Measurements from ENCODE around the gene ELOB.

Gene ELOB

GRCh38 chr16:2766430-2767139, 10.5 kb downstream of the ELOB start:
- DNase-seq: no peak

- no peak for DNase-seq
Measured at GRCh38 chr16:2765462-2766404, 11.3 kb downstream of the ELOB start.

DNA sequence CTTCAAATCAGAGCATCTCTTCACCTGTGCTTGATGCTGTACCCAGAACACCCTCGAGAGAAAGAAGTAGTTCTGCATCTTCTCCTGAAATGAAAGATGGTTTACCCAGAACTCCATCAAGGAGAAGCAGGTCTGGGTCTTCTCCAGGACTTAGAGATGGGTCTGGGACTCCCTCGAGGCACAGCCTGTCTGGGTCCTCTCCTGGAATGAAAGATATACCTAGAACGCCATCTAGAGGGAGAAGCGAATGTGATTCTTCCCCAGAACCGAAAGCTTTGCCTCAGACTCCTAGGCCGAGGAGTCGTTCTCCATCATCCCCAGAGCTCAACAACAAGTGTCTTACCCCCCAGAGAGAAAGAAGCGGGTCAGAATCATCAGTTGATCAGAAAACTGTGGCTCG, 12.4 kb downstream of the ELOB start:
- DNase-seq: no peak

DNA sequence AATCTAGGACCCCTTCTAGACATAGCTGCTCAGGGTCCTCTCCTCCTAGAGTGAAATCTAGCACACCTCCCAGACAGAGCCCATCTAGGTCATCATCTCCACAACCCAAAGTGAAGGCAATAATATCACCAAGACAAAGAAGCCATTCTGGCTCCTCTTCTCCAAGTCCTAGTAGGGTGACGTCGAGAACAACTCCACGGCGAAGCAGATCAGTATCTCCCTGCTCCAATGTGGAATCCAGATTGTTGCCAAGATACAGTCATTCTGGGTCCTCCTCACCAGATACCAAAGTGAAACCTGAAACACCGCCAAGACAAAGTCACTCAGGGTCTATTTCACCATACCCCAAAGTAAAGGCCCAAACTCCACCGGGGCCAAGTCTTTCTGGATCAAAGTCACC, 13.9 kb downstream of the ELOB start:
- DNase-seq: no peak

GRCh38 chr16:2762711-2763110, 14.4 kb downstream of the ELOB start:
- no peak for DNase-seq

DNA sequence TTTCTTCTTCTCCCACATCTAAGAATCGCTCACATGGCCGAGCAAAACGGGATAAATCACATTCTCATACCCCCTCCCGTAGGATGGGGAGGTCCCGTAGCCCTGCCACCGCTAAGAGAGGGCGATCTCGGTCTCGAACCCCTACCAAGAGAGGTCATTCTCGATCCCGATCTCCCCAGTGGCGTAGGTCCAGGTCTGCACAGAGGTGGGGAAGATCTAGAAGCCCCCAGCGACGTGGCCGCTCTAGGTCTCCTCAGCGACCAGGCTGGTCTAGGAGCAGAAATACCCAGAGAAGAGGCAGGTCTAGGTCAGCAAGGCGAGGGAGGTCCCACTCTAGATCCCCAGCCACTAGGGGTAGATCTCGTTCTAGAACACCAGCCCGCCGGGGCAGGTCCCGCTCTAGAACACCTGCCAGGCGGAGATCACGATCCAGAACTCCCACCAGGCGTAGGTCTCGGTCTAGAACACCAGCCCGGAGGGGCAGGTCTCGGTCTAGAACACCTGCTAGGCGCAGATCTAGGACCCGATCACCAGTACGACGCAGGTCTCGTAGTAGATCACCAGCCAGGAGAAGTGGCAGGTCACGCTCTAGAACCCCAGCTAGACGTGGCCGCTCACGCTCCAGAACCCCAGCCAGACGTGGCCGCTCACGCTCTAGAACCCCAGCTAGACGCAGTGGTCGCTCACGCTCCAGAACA, 15.0 kb downstream of the ELOB start:
- no peak for DNase-seq

- DNase-seq: no peak
Measured at GRCh38 chr16:2761472-2761871, 15.6 kb downstream of the ELOB start.

- no peak for DNase-seq
Measured at GRCh38 chr16:2757344-2757743, 19.7 kb downstream of the ELOB start.

DNA sequence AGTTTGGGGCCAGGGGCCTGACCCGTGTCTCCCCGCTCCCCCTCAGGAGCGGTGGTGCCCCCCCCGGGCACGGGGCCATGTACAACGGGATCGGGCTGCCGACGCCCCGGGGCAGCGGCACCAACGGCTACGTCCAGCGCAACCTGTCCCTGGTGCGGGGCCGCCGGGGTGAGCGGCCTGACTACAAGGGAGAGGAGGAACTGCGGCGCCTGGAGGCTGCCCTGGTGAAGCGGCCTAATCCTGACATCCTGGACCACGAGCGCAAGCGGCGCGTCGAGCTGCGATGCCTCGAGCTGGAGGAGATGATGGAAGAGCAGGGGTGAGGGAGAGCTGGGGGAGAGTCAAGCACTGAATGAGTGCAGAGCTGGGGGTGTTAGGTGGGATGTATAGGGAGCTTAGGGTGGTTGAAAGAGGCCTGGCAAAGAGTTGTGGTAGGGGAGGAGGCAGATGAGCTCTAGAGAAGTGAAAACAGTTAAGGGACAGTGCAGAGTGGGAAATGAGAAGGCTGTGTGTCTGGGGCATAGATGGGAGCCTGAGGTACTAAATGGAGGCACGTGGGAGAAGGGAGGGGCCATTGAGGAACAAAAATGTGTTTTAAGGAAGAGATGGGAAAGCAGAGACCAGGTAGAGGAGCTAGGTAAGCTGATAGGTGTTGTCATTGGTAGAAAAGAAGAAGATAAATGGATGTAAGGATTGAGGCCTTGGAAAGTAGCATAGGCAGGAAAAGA, 20.6 kb downstream of the ELOB start:
- DNase-seq: no peak

- no peak for DNase-seq
Measured at GRCh38 chr16:2755158-2755557, 21.9 kb downstream of the ELOB start.

GRCh38 chr16:2753733-2754020, 23.4 kb downstream of the ELOB start:
- no peak for DNase-seq

GRCh38 chr16:2752850-2753732, 24.0 kb downstream of the ELOB start:
- peak; percentile 71 for DNase-seq

- peak; percentile 96 for DNase-seq
Measured at GRCh38 chr16:2752035-2752849, 24.8 kb downstream of the ELOB start, which contains the start of gene SRRM2. Gene SRRM2 (plus strand): TSS chr16:2752638. CDS start chr16:2756365, 3,727 bp downstream.

GRCh38 chr16:2751577-2752034, 25.5 kb downstream of the ELOB start:
- no peak for DNase-seq

DNA sequence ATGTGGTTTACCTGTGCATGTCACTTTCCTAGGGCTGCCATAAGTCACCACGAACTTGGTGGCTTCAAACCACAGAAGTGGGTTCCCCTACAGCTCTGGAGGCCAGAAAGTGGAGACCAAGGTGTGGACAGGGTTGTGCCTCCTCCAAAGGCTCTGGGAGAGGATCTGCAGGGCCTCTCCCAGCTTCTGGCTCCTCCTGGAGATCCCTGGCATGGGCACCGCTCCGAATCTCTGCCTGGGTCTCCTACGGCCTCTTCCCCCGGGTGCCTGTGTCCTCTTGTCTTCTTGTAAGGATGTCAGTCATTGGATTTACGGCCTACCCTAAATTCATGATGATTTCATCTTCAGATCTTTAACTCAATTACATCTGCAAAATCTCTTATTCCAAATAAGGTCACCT, 27.1 kb downstream of the ELOB start:
- no peak for DNase-seq

- DNase-seq: no peak
Measured at GRCh38 chr16:2749476-2749875, 27.6 kb downstream of the ELOB start.

- DNase-seq: no peak
Measured at GRCh38 chr16:2748757-2749455, 28.2 kb downstream of the ELOB start.

- DNase-seq: no peak
Measured at GRCh38 chr16:2745961-2746360, 31.1 kb downstream of the ELOB start.

- no peak for DNase-seq
Measured at GRCh38 chr16:2745116-2745890, 31.8 kb downstream of the ELOB start.

All from CD4-positive, alpha-beta T cell treated with Interleukin-10 for 1 hour (primary cell).